PC-3 (cell line): ENCODE results near the gene CPE. TPM values are rescaled to one million over a fixed set of nuclear protein-coding genes. Genes with fewer than 3 reads are reported as not detected.

Experiments used
- ATAC-seq: fragments of 200-7000 bp; cut with Tn5 transposase; 2 replicates; pipeline ENCODE4 v1.9.1; 2020; ENCODE audit warnings: mild to moderate bottlenecking, moderate library complexity
- BruUV-seq: library from RNA; stranded (reverse); fragments of 400-500 nt; replicated peaks from 2 replicates; lab custom pipeline; 2021; lab: Mats Ljungman, UMichigan
- CTCF ChIA-PET: fragments of 300-600 bp; sonication (Branson Sonifier 250); formaldehyde crosslinking; loops from one replicate; lab custom pipeline; 2022; ENCODE audit warnings: antibody characterized with exemption; lab: Charles Lee
- POLR2A ChIA-PET: fragments of 300-600 bp; sonication (Branson Sonifier 250); formaldehyde crosslinking; loops from one replicate; lab custom pipeline; 2022; ENCODE audit warnings: antibody characterized with exemption; ENCODE audit not compliant: unreplicated experiment; lab: Charles Lee
- DNase-seq: peaks from one replicate; pipeline ENCODE4 v3.0.0-alpha.2; 2015
- H2AFZ ChIP-seq: fragments of 300-600 bp; sonication (generic); 2 replicates; pipeline ENCODE4 v1.6.0; 2016; ENCODE audit warnings: antibody characterized with exemption, low read length
- H3F3A ChIP-seq: fragments of 300-600 bp; sonication (generic); one replicate; pipeline ENCODE4 v1.6.0; 2017; ENCODE audit warnings: antibody characterized with exemption, low read length, control low read depth, mild to moderate bottlenecking; ENCODE audit not compliant: unreplicated experiment
- H3K27ac ChIP-seq: fragments of 300-600 bp; sonication (generic); 2 replicates; pipeline ENCODE4 v1.5.1; 2016; ENCODE audit warnings: mild to moderate bottlenecking, low read length
- H3K27me3 ChIP-seq: fragments of 300-600 bp; sonication (generic); 2 replicates; pipeline ENCODE4 v1.6.1; 2016; ENCODE audit warnings: low read length, mixed read lengths
- H3K36me3 ChIP-seq: fragments of 300-600 bp; sonication (generic); 2 replicates; pipeline ENCODE4 v1.6.1; 2016; ENCODE audit warnings: low read depth, mixed run types, low read length, mixed read lengths
- H3K4me1 ChIP-seq: fragments of 300-600 bp; sonication (generic); 2 replicates; pipeline ENCODE4 v1.5.1; 2016; ENCODE audit warnings: low read length; ENCODE audit not compliant: insufficient read depth
- H3K4me2 ChIP-seq: fragments of 300-600 bp; sonication (generic); 2 replicates; pipeline ENCODE4 v1.6.0; 2016; ENCODE audit warnings: low read length
- H3K4me3 ChIP-seq: fragments of 300-600 bp; sonication (generic); 2 replicates; pipeline ENCODE4 v1.5.1; 2016; ENCODE audit warnings: mild to moderate bottlenecking, low read length, mixed read lengths
- H3K79me2 ChIP-seq: fragments of 300-600 bp; sonication (generic); 2 replicates; pipeline ENCODE4 v1.6.1; 2017; ENCODE audit warnings: low read length, mixed read lengths
- H3K9ac ChIP-seq: fragments of 300-600 bp; sonication (generic); 2 replicates; pipeline ENCODE4 v1.6.0; 2016; ENCODE audit warnings: mild to moderate bottlenecking, low read length
- H3K9me2 ChIP-seq: fragments of 300-600 bp; sonication (generic); replicated peaks from 2 replicates; pipeline ENCODE4 v1.6.1; 2016; ENCODE audit warnings: mixed run types, low read length, mixed read lengths
- H3K9me3 ChIP-seq: fragments of 300-600 bp; sonication (generic); 2 replicates; pipeline ENCODE4 v1.6.1; 2016; ENCODE audit warnings: low read length, mixed read lengths
- H4K20me1 ChIP-seq: fragments of 300-600 bp; sonication (generic); 2 replicates; pipeline ENCODE4 v1.6.1; 2016; ENCODE audit warnings: low read length, mixed read lengths
- CTCF ChIP-seq: fragments of 300-600 bp; sonication (generic); conservative IDR thresholded peaks from 2 replicates; pipeline ENCODE4 v1.5.1; 2017; ENCODE audit warnings: antibody characterized with exemption, low read depth, mild to moderate bottlenecking, low read length
- EZH2 ChIP-seq: fragments of 300-600 bp; sonication (generic); IDR thresholded peaks from one replicate; pipeline ENCODE4 v1.6.1; 2017; ENCODE audit warnings: antibody characterized with exemption, mild to moderate bottlenecking, low read length; ENCODE audit not compliant: unreplicated experiment
- EZH2phosphoT487 ChIP-seq: fragments of 300-600 bp; sonication (generic); IDR thresholded peaks from 2 replicates; pipeline ENCODE4 v1.6.1; 2018; ENCODE audit warnings: mild to moderate bottlenecking, antibody characterized with exemption, low read length, borderline replicate concordance
- intact Hi-C: fragments of 100-400 bp; cut with micrococcal nuclease; formaldehyde crosslinking; loops from 2 replicates; pipeline ENCODE4 v1.9.0; 2023
- total RNA-seq: library from RNA; depleted of rRNA; stranded (reverse); fragments of >200 nt; gene quantifications from 2 replicates; pipeline ENCODE4 v1.2.3, GENCODE V29; 2014

Gene CPE
- total RNA-seq, 1 experiment from 2014 or later: 15.5 TPM

- Histone ChIP-seq H3K27ac (no peak overlapping the region), H3K4me3 (no peak overlapping the region), H3K27me3 (no peaks in the 10 kb centered on the region), H3K9me2 (no peaks in the 10 kb centered on the region), H3F3A (no peaks in the 10 kb centered on the region), H3K4me1 (no peaks in the 10 kb centered on the region), H2AFZ (no peak overlapping the region), H3K9me3 (peaks cover 22% of the 10 kb centered on the region), H3K4me2 (no peak overlapping the region), H4K20me1 (no peaks in the 10 kb centered on the region), H3K79me2 (no peaks in the 10 kb centered on the region), H3K9ac (no peak overlapping the region), H3K36me3 (peaks cover 3% of the 10 kb centered on the region; the same call in 1 of the 2 replicates)
- TF ChIP-seq CTCF (no peak), EZH2 (no peak), EZH2phosphoT487 (no peak)
- DNase-seq (no peak), ATAC-seq (no peak)
- intact Hi-C loops: no loop called here
- no TSS peak for BruUV-seq
- ChIA-PET CTCF (no interaction called here), POLR2A (no interaction called here)
These were observed 91.2 kb downstream of the CPE start for GRCh38 chr4:165470009-165470408.

GRCh38 chr4:165472943-165473676, 94.3 kb downstream of the CPE start:
- H3K4me1 ChIP-seq: peaks cover 12% of the 10 kb centered on the region
- H2AFZ ChIP-seq: no peak overlapping the region
- H3K9me3 ChIP-seq: peaks cover 22% of the 10 kb centered on the region
- no peak for TF ChIP-seq EZH2phosphoT487
- no peak for TF ChIP-seq CTCF
- TF ChIP-seq EZH2: no peak
- POLR2A ChIA-PET: no interaction called here
- H3K79me2 ChIP-seq: no peaks in the 10 kb centered on the region
- no peak overlapping the region for H3K4me3 ChIP-seq
- no peak overlapping the region for H3K27ac ChIP-seq
- H3K36me3 ChIP-seq: peaks cover 3% of the 10 kb centered on the region; the same call in 1 of the 2 replicates
- H3K27me3 ChIP-seq: no peaks in the 10 kb centered on the region
- no peak overlapping the region for H3K4me2 ChIP-seq
- intact Hi-C loops: no loop called here
- DNase-seq: peak; percentile 6
- no peaks in the 10 kb centered on the region for H3K9me2 ChIP-seq
- no peaks in the 10 kb centered on the region for H3F3A ChIP-seq
- no peaks in the 10 kb centered on the region for H4K20me1 ChIP-seq
- no peak for ATAC-seq
- CTCF ChIA-PET: no interaction called here
- H3K9ac ChIP-seq: no peak overlapping the region
- no TSS peak for BruUV-seq
